Measurements from ENCODE around the gene TCF19.
"Not testable (repeated sequence)": the region's sequence is repeated elsewhere in the genome, so short reads cannot be mapped to it uniquely, and the experiment has no call there.

Gene TCF19

DNA sequence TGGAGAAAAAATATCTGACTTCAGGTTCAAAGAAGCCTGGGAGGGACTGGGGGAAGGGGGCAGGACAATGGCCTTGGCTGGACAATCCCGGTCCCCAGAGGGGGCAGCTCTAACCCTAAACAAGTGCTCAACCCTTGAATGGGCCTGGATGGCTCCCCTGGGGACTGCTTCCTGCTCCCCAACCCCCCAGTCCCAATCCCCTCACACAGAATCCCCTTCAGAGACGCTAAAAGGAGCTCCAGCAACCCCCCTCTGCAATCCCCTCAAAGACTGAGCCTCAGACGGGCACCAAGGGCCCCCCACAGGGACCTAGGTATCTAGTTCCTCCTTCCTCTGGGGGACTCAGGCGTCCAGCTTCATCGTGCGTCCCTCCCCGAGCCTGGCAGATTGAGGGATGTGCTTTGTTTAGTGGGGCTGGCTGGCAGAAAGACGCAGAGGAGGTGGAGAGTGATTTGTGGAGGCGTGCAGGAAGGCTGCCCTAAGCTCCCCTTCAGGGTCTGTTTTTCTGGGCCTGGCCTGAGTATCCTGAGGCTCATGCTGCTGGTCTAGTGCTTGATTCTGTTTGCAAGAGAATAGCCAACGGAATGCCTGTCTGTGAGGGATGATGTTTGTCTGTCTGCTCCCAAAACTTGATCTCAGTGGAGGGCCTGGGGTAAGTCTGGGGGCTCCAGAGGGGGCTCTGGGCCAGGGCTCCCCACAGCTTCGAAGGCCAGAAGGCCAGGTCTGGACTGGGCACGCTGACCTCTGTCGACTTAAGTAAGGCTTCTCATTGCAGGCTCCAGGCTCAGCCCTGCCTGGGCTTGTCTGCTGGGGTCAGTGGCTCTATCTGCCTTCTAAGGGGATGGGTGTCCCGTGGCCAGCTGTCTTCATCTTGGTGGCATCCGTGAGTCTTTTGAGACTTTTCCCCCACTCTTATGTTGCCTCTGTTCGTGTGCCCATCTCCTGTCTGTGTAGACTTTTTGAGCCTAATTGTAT, 13.8 kb downstream of the TCF19 start:
- H3K4me1 ChIP-seq (ENCODE audit: insufficient read depth, low read length) = peaks cover 37% of the 10 kb centered on the region
- H3K27ac ChIP-seq (ENCODE audit: low read depth, low read length) = peak overlapping the region; percentile 99
- 5% methylated on average over 16 of the region's 16 CpGs for WGBS
- H3K36me3 ChIP-seq (ENCODE audit: insufficient read depth, low read length) = peaks cover 4% of the 10 kb centered on the region; the same call in 1 of the 2 replicates
- H3K9ac ChIP-seq (ENCODE audit: low read depth, low read length) = peak overlapping the region; percentile 86
- peaks cover 7% of the 10 kb centered on the region; the same call in 1 of the 2 replicates for H3K27me3 ChIP-seq (ENCODE audit: insufficient read depth, low read length)
- H3K4me3 ChIP-seq (ENCODE audit: low read length) = peak overlapping the region; percentile 51
- no peaks in the 10 kb centered on the region for H3K9me3 ChIP-seq (ENCODE audit: insufficient read depth, low read depth, low read length)

DNA sequence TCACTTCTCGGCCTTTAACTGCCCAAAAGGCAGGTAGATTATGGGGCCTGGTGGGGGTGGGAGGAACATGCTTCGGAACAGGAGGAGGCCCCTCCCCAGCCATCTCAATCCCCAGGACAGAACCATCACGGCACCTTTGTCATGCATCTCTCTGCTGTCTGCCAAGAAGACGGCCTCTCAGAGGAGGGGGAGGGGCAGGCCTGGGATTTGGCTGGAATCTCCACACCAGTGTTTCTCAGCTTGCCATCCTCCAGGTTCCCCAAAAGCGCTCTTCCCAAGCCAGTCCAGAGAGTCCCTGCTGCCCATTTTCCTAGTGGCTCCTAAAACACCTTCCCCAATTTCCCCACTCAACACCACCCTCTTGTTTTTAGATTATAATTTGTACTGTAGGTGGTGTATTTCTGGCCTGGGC, 14.6 kb downstream of the TCF19 start:
- WGBS = 4% methylated on average over 5 of the region's 5 CpGs
- Histone ChIP-seq H3K4me3 (ENCODE audit: low read length) (peak overlapping the region; percentile 51), H3K9me3 (ENCODE audit: insufficient read depth, low read depth, low read length) (no peaks in the 10 kb centered on the region), H3K27ac (ENCODE audit: low read depth, low read length) (peak overlapping the region; percentile 99), H3K9ac (ENCODE audit: low read depth, low read length) (peak overlapping the region; percentile 86), H3K36me3 (ENCODE audit: insufficient read depth, low read length) (peaks cover 1% of the 10 kb centered on the region; the same call in 1 of the 2 replicates), H3K27me3 (ENCODE audit: insufficient read depth, low read length) (peaks cover 7% of the 10 kb centered on the region; the same call in 1 of the 2 replicates), H3K4me1 (ENCODE audit: insufficient read depth, low read length) (peaks cover 37% of the 10 kb centered on the region)

DNA sequence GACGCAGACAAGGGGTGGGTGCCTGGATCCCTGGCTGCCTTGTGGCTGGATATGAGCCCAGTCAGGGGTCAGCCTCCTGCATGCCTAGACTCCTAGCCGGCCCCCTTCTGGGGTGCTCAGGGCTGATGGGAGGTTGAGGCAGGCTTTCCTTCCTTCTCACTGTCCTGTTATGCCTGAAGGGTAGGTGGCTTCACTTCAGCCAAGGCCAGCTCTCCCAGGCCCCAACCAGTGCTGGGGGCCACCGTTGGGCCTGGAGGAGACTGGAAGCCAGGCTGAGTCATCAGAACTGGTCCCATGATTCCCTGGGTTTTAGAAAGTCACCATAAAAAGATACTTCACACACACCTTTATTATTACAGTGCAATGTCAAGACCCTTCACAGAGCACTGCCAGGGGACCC, 15.0 kb downstream of the TCF19 start:
- Histone ChIP-seq H3K27me3 (ENCODE audit: insufficient read depth, low read length) (peaks cover 7% of the 10 kb centered on the region; the same call in 1 of the 2 replicates), H3K4me3 (ENCODE audit: low read length) (peak overlapping the region; percentile 51), H3K4me1 (ENCODE audit: insufficient read depth, low read length) (peaks cover 36% of the 10 kb centered on the region), H3K27ac (ENCODE audit: low read depth, low read length) (peak overlapping the region; percentile 99), H3K9ac (ENCODE audit: low read depth, low read length) (peak overlapping the region; percentile 86), H3K9me3 (ENCODE audit: insufficient read depth, low read depth, low read length) (no peaks in the 10 kb centered on the region), H3K36me3 (ENCODE audit: insufficient read depth, low read length) (no peaks in the 10 kb centered on the region; the same call in 1 of the 2 replicates)
- WGBS = 22% methylated on average over 3 of the region's 3 CpGs

DNA sequence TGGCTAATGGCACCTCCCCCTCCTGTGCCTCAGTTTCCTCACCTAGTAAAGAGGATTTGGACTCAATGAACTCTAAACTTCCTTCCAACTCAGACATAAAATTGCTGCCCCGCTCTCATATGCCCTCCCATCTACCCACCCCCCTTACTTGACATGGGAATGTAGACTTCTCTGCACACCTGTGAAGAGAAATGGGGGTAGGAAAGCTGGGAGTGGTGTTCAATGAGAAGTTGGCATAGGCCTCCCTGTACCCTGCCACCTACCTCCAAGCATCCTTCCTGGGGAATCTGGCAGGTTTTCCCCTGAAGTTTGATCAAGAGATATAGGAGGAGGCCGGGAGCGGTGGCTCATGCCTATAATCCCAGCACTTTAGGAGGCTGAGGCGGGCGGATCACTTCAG, 16.0 kb downstream of the TCF19 start:
- 90% methylated on average over 4 of the region's 5 CpGs for WGBS
- Histone ChIP-seq H3K9ac (ENCODE audit: low read depth, low read length) (no peak overlapping the region; the same call in 1 of the 2 replicates), H3K9me3 (ENCODE audit: insufficient read depth, low read depth, low read length) (no peaks in the 10 kb centered on the region), H3K36me3 (ENCODE audit: insufficient read depth, low read length) (no peaks in the 10 kb centered on the region), H3K4me3 (ENCODE audit: low read length) (no peak overlapping the region), H3K4me1 (ENCODE audit: insufficient read depth, low read length) (peaks cover 39% of the 10 kb centered on the region), H3K27ac (ENCODE audit: low read depth, low read length) (peak overlapping the region; percentile 99; the same call in 1 of the 2 replicates), H3K27me3 (ENCODE audit: insufficient read depth, low read length) (peaks cover 7% of the 10 kb centered on the region; the same call in 1 of the 2 replicates)

DNA sequence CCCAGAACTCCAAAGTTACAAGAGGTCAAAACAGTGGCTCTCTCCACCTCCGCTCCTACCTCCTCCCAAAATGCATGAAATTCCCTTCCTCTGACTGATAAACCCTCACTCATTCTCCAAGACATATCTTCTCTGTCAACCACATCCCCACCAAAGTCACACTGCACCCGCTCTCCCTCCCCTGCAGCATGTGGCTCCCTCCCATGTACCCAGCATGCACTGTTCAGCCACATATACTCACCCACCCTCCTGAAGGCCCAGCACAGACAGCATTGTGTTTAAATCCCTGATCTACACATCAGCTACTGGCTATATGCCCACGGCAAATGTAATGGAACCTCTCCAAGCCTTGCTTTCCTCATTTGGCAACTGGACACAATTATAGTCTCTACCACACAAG, 17.6 kb downstream of the TCF19 start:
- no peak overlapping the region for H3K4me3 ChIP-seq (ENCODE audit: low read length)
- no peak overlapping the region for H3K9ac ChIP-seq (ENCODE audit: low read depth, low read length)
- no peaks in the 10 kb centered on the region for H3K9me3 ChIP-seq (ENCODE audit: insufficient read depth, low read depth, low read length)
- 91% methylated on average over 3 of the region's 3 CpGs for WGBS
- H3K27me3 ChIP-seq (ENCODE audit: insufficient read depth, low read length) = peaks cover 2% of the 10 kb centered on the region; the same call in 1 of the 2 replicates
- H3K4me1 ChIP-seq (ENCODE audit: insufficient read depth, low read length) = peaks cover 35% of the 10 kb centered on the region
- H3K36me3 ChIP-seq (ENCODE audit: insufficient read depth, low read length) = no peaks in the 10 kb centered on the region
- H3K27ac ChIP-seq (ENCODE audit: low read depth, low read length) = no peak overlapping the region

DNA sequence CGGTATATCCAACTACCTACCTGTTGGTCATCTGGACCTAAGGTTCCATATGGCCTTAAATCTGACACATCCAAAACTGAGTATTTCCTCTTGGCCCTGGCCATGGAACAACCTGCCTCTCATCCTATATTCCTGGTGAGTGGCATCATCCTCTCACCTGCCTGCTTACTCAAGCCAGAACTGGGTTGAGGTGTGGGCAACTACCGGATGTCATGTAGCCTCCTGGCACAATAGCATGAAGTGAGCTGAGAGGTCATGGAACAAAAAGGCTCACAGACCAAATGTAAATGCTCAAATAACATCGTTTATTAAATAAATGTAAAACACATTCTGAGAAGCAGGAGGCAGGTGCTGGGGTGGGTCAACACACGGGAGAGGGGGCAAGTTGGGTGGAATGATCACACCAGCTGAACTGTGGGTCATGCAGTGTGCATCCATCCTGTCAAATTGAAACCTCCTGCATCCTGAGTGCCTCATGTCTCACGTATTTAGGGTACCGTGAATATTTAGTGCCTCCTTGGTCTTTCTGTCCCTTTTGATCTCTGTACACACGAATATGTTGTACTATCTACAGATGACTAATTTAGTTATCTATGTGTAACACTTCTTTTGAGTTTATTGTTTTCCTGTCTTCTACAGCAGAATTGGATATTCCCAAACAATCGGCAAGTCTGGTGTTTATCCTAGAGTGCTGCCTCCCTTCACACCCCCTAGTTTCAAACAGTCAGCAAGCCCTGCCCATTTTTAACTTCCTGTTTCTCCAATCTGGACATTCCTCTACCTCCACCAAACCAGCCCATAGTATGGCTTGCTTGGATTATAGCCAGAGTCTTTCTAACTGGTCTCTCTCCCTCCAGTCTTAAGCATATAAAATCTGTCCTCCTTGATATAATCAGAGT, 20.0 kb downstream of the TCF19 start:
- no peak overlapping the region for H3K27ac ChIP-seq (ENCODE audit: low read depth, low read length)
- no peaks in the 10 kb centered on the region for H3K9me3 ChIP-seq (ENCODE audit: insufficient read depth, low read depth, low read length)
- 94% methylated on average over 6 of the region's 8 CpGs for WGBS
- H3K36me3 ChIP-seq (ENCODE audit: insufficient read depth, low read length) = no peaks in the 10 kb centered on the region
- no peak overlapping the region for H3K4me3 ChIP-seq (ENCODE audit: low read length)
- peaks cover 21% of the 10 kb centered on the region for H3K4me1 ChIP-seq (ENCODE audit: insufficient read depth, low read length)
- no peak overlapping the region for H3K9ac ChIP-seq (ENCODE audit: low read depth, low read length)
- no peaks in the 10 kb centered on the region for H3K27me3 ChIP-seq (ENCODE audit: insufficient read depth, low read length)

DNA sequence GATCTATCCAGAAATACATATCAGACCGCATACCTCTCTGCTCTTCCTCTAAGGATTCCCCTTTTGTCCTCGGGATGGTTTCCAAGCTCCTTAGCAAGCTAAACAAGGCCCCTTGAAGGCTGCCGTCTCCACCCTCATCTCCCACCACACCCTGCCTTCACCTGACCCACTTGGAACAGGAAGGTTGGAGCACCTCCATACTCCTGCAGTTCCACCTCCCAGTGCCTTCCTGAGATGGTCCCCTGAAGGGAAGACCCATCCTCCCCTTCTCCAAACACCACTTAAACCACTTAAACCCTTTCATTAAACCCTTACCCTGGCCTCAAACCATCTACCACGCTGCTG, 20.6 kb downstream of the TCF19 start:
- WGBS = 92% methylated on average over 4 of the region's 4 CpGs
- Histone ChIP-seq H3K36me3 (ENCODE audit: insufficient read depth, low read length) (no peaks in the 10 kb centered on the region), H3K27ac (ENCODE audit: low read depth, low read length) (no peak overlapping the region), H3K9ac (ENCODE audit: low read depth, low read length) (no peak overlapping the region), H3K9me3 (ENCODE audit: insufficient read depth, low read depth, low read length) (no peaks in the 10 kb centered on the region), H3K27me3 (ENCODE audit: insufficient read depth, low read length) (no peaks in the 10 kb centered on the region), H3K4me3 (ENCODE audit: low read length) (no peak overlapping the region), H3K4me1 (ENCODE audit: insufficient read depth, low read length) (peaks cover 17% of the 10 kb centered on the region)

DNA sequence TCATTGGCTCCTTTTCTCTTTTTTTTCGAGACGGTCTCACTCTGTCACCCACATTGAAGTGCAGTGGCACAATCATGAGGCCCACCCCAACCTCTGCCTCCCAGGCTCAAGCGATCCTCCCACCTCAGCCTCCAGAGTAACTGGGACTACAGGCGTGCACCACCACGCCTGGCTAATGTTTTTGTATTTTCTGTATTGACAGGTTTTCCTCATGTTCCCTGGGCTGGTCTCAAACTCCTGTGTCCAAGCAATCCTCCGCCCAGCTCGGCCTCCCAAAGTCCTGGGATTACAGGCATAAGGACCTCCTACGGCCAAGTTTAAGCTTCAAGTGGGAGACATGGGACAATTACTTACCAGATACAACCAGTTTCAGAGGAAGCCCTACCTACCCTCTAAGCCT, 21.5 kb downstream of the TCF19 start:
- Histone ChIP-seq H3K27me3 (ENCODE audit: insufficient read depth, low read length) (no peaks in the 10 kb centered on the region), H3K36me3 (ENCODE audit: insufficient read depth, low read length) (no peaks in the 10 kb centered on the region), H3K4me1 (ENCODE audit: insufficient read depth, low read length) (peaks cover 15% of the 10 kb centered on the region), H3K9me3 (ENCODE audit: insufficient read depth, low read depth, low read length) (no peaks in the 10 kb centered on the region), H3K27ac (ENCODE audit: low read depth, low read length) (no peak overlapping the region), H3K4me3 (ENCODE audit: low read length) (no peak overlapping the region), H3K9ac (ENCODE audit: low read depth, low read length) (no peak overlapping the region)
- 96% methylated on average over 8 of the region's 8 CpGs for WGBS

DNA sequence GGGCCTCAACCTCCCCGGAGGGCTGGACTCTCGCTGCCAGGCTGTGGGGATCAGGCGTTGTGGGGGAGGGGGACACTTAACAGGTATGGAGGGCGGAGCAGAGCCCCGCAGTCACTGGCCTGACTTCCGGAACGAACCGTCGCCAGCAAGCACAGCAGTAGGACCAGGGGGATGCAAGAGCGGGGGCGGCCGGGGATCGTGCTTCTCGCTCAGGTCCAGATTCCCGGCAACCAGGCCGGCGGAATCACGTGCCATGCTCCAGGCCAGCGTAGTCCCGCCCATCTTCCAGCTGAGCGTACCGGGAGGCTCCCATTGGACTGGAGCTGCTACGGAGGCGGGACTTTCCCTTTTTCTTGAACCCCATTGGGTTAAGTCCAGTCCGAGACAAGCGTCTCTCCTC, 22.1 kb downstream of the TCF19 start:
- H3K27ac ChIP-seq (ENCODE audit: low read depth, low read length) = no peak overlapping the region
- H3K36me3 ChIP-seq (ENCODE audit: insufficient read depth, low read length) = no peaks in the 10 kb centered on the region
- no peak overlapping the region for H3K9ac ChIP-seq (ENCODE audit: low read depth, low read length)
- H3K9me3 ChIP-seq (ENCODE audit: insufficient read depth, low read depth, low read length) = no peaks in the 10 kb centered on the region
- WGBS = 92% methylated on average over 26 of the region's 26 CpGs
- no peak overlapping the region for H3K4me3 ChIP-seq (ENCODE audit: low read length)
- H3K4me1 ChIP-seq (ENCODE audit: insufficient read depth, low read length) = peaks cover 10% of the 10 kb centered on the region
- no peaks in the 10 kb centered on the region for H3K27me3 ChIP-seq (ENCODE audit: insufficient read depth, low read length)

DNA sequence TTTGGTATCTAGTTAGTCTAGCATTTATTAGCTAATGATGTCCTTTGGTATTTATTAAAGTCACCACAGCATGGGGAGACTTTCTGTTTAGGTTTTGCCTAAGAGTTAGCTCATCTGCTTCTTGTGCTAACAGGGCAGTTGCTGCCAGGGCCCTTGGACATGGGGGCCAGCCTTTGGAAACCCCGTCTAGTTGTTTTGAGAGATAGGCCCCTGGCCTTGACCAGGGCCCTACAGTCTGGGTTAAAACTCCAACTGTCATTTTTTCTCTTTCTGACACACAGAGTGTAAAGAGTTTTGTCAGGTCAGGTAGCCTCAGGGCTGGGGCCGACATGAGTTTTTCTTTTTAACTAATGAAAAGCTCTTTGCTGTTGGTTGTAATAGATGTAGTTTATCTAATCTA, 24.9 kb downstream of the TCF19 start:
- not testable (repeated sequence) for H3K4me3 ChIP-seq (ENCODE audit: low read length); H3K9ac ChIP-seq (ENCODE audit: low read depth, low read length); H3K36me3 ChIP-seq (ENCODE audit: insufficient read depth, low read length); H3K27me3 ChIP-seq (ENCODE audit: insufficient read depth, low read length); H3K9me3 ChIP-seq (ENCODE audit: insufficient read depth, low read depth, low read length); H3K27ac ChIP-seq (ENCODE audit: low read depth, low read length)
- peaks cover 10% of the 10 kb centered on the region for H3K4me1 ChIP-seq (ENCODE audit: insufficient read depth, low read length)
- WGBS = 86% methylated on average over 1 of the region's 2 CpGs

DNA sequence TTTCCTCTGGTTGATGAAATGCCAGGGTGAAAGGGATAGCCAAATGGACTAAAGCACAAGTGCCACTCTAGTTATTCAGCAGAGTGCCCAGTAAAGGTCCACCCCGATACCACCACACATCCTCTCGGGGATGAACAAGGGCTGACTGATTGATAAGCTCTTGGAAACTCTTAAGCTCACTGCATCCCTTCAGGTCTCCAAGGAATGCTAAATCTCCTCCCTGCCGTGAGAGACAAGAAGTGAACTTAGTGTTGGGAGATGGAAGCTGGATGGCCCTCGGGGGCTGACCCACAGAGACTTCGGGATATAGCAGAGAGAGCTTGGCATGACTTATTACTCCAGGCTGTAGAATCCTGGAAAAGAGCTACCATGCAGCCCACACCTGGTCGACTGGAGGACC, 25.5 kb downstream of the TCF19 start:
- not testable (repeated sequence) for H3K4me1 ChIP-seq (ENCODE audit: insufficient read depth, low read length); H3K36me3 ChIP-seq (ENCODE audit: insufficient read depth, low read length); H3K4me3 ChIP-seq (ENCODE audit: low read length); H3K9ac ChIP-seq (ENCODE audit: low read depth, low read length); H3K9me3 ChIP-seq (ENCODE audit: insufficient read depth, low read depth, low read length); H3K27me3 ChIP-seq (ENCODE audit: insufficient read depth, low read length); H3K27ac ChIP-seq (ENCODE audit: low read depth, low read length)
- WGBS = 63% methylated on average over 6 of the region's 6 CpGs
